SK-N-SH treated with all-trans-retinoic acid at 6 μM for 48 hours (cell line): Measurements from ENCODE around the gene GBF1.

Source experiments
- ATAC-seq: fragments of 200-7000 bp; cut with Tn5 transposase; 3 replicates; pipeline ENCODE4 v1.9.1; 2020; ENCODE audit warnings: mild to moderate bottlenecking, moderate library complexity
- ARNTL ChIP-seq: fragments of 450-650 bp; formaldehyde crosslinking; IDR thresholded peaks from 2 replicates; pipeline ENCODE4 v1.5.0; 2020; ENCODE audit warnings: low read depth, mild to moderate bottlenecking, moderate library complexity, borderline replicate concordance
- CSRNP3 ChIP-seq: fragments of 250-450 bp; sonication (Bioruptor Pico); IDR thresholded peaks from 2 replicates; pipeline ENCODE4 v1.5.1; 2021; ENCODE audit warnings: mild to moderate bottlenecking, moderate library complexity
- GLIS3 ChIP-seq: fragments of 250-450 bp; sonication (Bioruptor Pico); IDR thresholded peaks from 2 replicates; pipeline ENCODE4 v1.5.0; 2020; ENCODE audit warnings: mild to moderate bottlenecking, moderate library complexity
- OSR1 ChIP-seq: fragments of 250-450 bp; sonication (Bioruptor Pico); IDR thresholded peaks from 2 replicates; pipeline ENCODE4 v1.8.0; 2022; ENCODE audit warnings: moderate library complexity, mild to moderate bottlenecking, inconsistent platforms
- PPARA ChIP-seq: fragments of 250-450 bp; sonication (Bioruptor Pico); IDR thresholded peaks from 2 replicates; pipeline ENCODE4 v1.5.0; 2020; ENCODE audit warnings: mild to moderate bottlenecking, borderline replicate concordance
- SNAI2 ChIP-seq: fragments of 250-450 bp; sonication (Bioruptor Pico); IDR thresholded peaks from 2 replicates; pipeline ENCODE4 v1.5.0; 2020; ENCODE audit warnings: mild to moderate bottlenecking, moderate library complexity
- TCF4 ChIP-seq: fragments of 250-450 bp; sonication (Bioruptor Pico); IDR thresholded peaks from 2 replicates; pipeline ENCODE4 v1.8.0; 2021; ENCODE audit warnings: mild to moderate bottlenecking, moderate library complexity, borderline replicate concordance
- TOX ChIP-seq: fragments of 250-450 bp; sonication (Bioruptor Pico); IDR thresholded peaks from 2 replicates; pipeline ENCODE4 v1.8.0; 2021; ENCODE audit warnings: mild to moderate bottlenecking, moderate library complexity, borderline replicate concordance
- TSHZ2 ChIP-seq: fragments of 250-450 bp; sonication (Bioruptor Pico); IDR thresholded peaks from 2 replicates; pipeline ENCODE4 v1.5.0; 2020; ENCODE audit warnings: mild to moderate bottlenecking, moderate library complexity
- ZC3H10 ChIP-seq: fragments of 250-450 bp; sonication (Bioruptor Pico); IDR thresholded peaks from 2 replicates; pipeline ENCODE4 v1.5.1; 2021; ENCODE audit warnings: mild to moderate bottlenecking, moderate library complexity
- ZFP3 ChIP-seq: fragments of 250-450 bp; sonication (Bioruptor Pico); IDR thresholded peaks from 2 replicates; pipeline ENCODE4 v1.5.0; 2020; ENCODE audit warnings: mild to moderate bottlenecking, moderate library complexity
- ZNF565 ChIP-seq: fragments of 450-650 bp; formaldehyde crosslinking; conservative IDR thresholded peaks from 2 replicates; pipeline ENCODE4 v1.5.0; 2020; ENCODE audit warnings: low read depth, mild to moderate bottlenecking, moderate library complexity
- ZNF70 ChIP-seq: fragments of 450-650 bp; formaldehyde crosslinking; IDR thresholded peaks from 2 replicates; pipeline ENCODE4 v1.5.0; 2020; ENCODE audit warnings: mild to moderate bottlenecking, moderate library complexity
- ZNF8 ChIP-seq: fragments of 450-650 bp; formaldehyde crosslinking; IDR thresholded peaks from 2 replicates; pipeline ENCODE4 v1.5.0; 2020; ENCODE audit warnings: mild to moderate bottlenecking, moderate library complexity
- TF ChIP-seq, protein P1 (sequence below): fragments of 250-450 bp; sonication (Bioruptor Pico); IDR thresholded peaks from 2 replicates; pipeline ENCODE4 v1.5.1; 2020; ENCODE audit warnings: low read depth, mild to moderate bottlenecking, moderate library complexity
- TF ChIP-seq, protein P2 (sequence below): fragments of 250-450 bp; sonication (Bioruptor Pico); IDR thresholded peaks from 2 replicates; pipeline ENCODE4 v1.8.0; 2021; ENCODE audit warnings: low read depth, mild to moderate bottlenecking, moderate library complexity, borderline replicate concordance

Gene GBF1

GRCh38 chr10:102416283-102416682 lies 171.0 kb downstream of the GBF1 start:
- ATAC-seq, result no peak
- no peak for TF ChIP-seq TSHZ2 (CRISPR knock-in tag)
- TF ChIP-seq, protein P1, sequence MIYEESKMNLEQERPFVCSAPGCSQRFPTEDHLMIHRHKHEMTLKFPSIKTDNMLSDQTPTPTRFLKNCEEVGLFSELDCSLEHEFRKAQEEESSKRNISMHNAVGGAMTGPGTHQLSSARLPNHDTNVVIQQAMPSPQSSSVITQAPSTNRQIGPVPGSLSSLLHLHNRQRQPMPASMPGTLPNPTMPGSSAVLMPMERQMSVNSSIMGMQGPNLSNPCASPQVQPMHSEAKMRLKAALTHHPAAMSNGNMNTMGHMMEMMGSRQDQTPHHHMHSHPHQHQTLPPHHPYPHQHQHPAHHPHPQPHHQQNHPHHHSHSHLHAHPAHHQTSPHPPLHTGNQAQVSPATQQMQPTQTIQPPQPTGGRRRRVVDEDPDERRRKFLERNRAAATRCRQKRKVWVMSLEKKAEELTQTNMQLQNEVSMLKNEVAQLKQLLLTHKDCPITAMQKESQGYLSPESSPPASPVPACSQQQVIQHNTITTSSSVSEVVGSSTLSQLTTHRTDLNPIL, result no peak
- TF ChIP-seq, protein P2, sequence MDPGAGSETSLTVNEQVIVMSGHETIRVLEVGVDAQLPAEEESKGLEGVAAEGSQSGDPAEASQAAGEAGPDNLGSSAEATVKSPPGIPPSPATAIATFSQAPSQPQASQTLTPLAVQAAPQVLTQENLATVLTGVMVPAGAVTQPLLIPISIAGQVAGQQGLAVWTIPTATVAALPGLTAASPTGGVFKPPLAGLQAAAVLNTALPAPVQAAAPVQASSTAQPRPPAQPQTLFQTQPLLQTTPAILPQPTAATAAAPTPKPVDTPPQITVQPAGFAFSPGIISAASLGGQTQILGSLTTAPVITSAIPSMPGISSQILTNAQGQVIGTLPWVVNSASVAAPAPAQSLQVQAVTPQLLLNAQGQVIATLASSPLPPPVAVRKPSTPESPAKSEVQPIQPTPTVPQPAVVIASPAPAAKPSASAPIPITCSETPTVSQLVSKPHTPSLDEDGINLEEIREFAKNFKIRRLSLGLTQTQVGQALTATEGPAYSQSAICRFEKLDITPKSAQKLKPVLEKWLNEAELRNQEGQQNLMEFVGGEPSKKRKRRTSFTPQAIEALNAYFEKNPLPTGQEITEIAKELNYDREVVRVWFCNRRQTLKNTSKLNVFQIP, result no peak
- no peak for TF ChIP-seq TCF4 (CRISPR knock-in tag)
- no peak for TF ChIP-seq ZNF70 (CRISPR knock-in tag)
- TF ChIP-seq ZFP3, result no peak
- no peak for TF ChIP-seq ZNF565
- no peak for TF ChIP-seq ARNTL
- TF ChIP-seq TOX, result no peak
- no peak for TF ChIP-seq PPARA (CRISPR knock-in tag)
- TF ChIP-seq SNAI2 (CRISPR knock-in tag), result no peak
- no peak for TF ChIP-seq GLIS3 (CRISPR knock-in tag)
- TF ChIP-seq ZNF8, result no peak
- no peak for TF ChIP-seq ZC3H10 (CRISPR knock-in tag)
- no peak for TF ChIP-seq CSRNP3 (CRISPR knock-in tag)
- TF ChIP-seq OSR1 (CRISPR knock-in tag), result no peak

- ATAC-seq, result no peak
- no peak for TF ChIP-seq TCF4 (CRISPR knock-in tag)
These were observed 171.4 kb downstream of the GBF1 start for GRCh38 chr10:102416695-102417094.

DNA sequence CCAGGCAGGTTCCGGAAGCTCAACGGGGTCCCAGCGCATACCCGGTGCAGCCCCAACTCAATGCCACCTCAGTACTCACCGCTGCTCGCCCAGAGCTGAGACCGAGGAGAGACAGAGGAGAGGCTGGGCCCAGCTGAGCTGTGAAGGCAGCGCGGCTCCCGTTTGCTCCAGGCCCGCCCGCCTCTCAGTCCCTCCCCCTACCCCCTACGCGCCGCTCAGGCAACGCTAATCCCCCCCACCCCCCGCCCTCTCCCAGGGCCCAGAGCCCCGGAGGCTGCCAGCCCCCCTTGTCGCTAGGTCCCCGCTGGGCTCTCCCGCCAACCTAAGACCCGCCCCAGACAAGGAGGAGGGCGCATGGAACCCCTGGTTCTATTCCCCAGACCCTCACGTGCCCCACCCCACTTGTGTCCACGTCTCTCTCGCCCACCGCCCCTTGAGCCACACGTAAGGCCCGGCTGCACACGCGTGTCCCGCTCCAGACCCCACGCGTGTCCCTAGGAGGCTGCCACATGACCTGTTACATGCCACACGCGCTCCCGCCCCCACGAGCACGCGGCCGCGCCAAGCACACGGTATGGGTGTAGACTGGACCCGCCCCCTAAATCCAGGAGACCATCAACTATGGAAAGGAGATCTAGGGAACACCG lies 173.4 kb downstream of the GBF1 start, which contains the start of gene PSD:
TSS of gene PSD (minus strand) at position 164 of the 647 bp plus-strand sequence. CDS start 1,747 bp downstream, outside the sequence.
- no peak for TF ChIP-seq ZFP3
- TF ChIP-seq, protein P2, result no peak
- TF ChIP-seq, protein P1, result no peak
- no peak for TF ChIP-seq GLIS3 (CRISPR knock-in tag)
- no peak for TF ChIP-seq PPARA (CRISPR knock-in tag)
- no peak for ATAC-seq
